Loucy (cell line): ENCODE measurements around the gene AGT.

Experiments used
- EZH2phosphoT487 ChIP-seq: fragments of 200-600 bp; IDR thresholded peaks from 2 replicates; pipeline ENCODE4 v1.6.1; 2018; ENCODE audit warnings: antibody characterized with exemption, mild to moderate bottlenecking, moderate library complexity, borderline replicate concordance
- TF ChIP-seq, protein P1 (sequence below): fragments of 200-600 bp; sonication (generic); conservative IDR thresholded peaks from 2 replicates; pipeline ENCODE4 v1.5.1; 2014; ENCODE audit warnings: mild to moderate bottlenecking, antibody characterized with exemption, low read length

DNA sequence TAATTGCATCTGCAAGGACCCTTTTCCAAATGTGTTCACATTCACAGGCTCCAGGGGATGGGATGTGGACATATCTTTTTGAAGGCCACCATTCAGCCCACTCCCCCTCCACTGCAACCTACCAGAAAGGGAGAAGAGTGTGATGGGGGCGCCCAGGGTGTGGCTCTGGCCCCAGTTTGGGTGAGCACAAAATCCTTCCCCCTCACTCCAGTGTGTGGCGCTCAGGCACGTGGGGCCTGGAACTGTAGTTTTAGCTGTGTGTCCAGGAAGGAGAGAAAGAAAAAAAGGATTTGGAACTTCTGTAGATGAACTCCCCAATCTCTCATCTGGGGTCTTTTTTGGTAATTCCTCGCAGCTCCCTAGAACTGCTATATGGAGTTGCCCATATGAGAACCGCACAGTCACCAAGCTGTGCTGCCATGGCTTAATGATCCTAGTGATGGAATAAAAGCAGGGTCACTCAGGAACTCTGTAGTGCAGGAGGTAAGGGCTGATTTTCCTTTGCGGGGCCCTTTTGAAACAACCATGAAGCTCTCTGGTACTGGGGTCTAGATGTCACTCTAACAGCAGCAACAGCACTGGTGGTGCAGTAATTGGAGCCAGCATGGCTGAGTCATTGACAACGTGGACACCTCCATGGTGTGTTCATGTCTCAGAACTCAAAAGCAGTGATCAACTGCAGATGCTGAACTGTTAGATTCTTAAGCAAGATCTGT is 17.0 kb downstream of the AGT start:
- TF ChIP-seq, protein P1, sequence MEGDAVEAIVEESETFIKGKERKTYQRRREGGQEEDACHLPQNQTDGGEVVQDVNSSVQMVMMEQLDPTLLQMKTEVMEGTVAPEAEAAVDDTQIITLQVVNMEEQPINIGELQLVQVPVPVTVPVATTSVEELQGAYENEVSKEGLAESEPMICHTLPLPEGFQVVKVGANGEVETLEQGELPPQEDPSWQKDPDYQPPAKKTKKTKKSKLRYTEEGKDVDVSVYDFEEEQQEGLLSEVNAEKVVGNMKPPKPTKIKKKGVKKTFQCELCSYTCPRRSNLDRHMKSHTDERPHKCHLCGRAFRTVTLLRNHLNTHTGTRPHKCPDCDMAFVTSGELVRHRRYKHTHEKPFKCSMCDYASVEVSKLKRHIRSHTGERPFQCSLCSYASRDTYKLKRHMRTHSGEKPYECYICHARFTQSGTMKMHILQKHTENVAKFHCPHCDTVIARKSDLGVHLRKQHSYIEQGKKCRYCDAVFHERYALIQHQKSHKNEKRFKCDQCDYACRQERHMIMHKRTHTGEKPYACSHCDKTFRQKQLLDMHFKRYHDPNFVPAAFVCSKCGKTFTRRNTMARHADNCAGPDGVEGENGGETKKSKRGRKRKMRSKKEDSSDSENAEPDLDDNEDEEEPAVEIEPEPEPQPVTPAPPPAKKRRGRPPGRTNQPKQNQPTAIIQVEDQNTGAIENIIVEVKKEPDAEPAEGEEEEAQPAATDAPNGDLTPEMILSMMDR, result no peak
- TF ChIP-seq EZH2phosphoT487, result no peak
